Dedifferentiated amniotic fluid mesenchymal stem cell (primary cell): ENCODE results near the gene PLEKHM3.
"Not testable (repeated sequence)": the region's sequence is repeated elsewhere in the genome, so short reads cannot be mapped to it uniquely, and the experiment has no call there.

ENCODE experiments used
- DNase-seq: peaks from one replicate; pipeline ENCODE4 v3.0.0-alpha.2; 2016; ENCODE audit errors: extremely low spot score

PLEKHM3 gene

GRCh38 chr2:207825045-207825954 is 200.0 kb downstream of the PLEKHM3 start:
- no peak for DNase-seq

DNA sequence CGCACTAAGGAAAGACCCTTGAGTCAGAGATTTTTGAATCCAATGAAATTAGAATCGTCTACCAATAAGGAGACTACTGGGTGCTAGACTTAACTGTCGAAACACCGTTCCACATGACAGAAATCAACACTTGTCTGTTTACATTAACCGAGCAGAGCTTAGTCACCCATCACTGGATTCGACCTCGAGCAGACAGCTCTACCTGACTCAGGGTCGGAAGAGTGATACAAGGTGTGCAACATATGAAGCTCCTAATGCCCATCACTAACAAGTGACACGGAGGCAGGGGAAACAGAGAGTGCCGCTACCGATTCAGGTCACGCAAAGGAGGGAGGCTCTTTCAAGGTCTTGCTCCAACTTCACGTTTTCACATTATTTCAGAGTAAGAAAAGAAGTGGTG is 201.5 kb downstream of the PLEKHM3 start:
- DNase-seq, result no peak

GRCh38 chr2:207819839-207820784 is 205.2 kb downstream of the PLEKHM3 start:
- DNase-seq, result no peak

GRCh38 chr2:207819021-207819797 is 206.1 kb downstream of the PLEKHM3 start:
- no peak for DNase-seq

GRCh38 chr2:207816546-207816945 is 208.8 kb downstream of the PLEKHM3 start:
- DNase-seq, result no peak

DNA sequence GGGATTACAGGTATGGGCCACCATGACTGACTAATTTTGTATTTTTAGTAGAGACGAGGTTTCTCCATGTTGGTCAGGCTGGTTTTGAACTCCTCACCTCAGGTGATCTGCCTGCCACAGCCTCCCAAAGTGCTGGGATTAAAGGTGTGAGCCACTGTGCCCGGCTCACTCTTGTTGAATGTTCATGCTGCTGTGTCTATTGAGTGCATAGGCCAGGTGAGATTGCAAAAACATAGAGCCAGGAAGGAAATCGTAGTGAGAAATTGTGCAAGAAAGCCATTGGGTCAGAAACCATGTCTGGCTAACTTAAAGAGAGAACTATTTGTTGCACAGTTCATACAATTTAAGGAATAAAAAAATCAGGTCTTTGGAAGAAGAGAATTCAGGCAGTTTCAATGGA is 210.1 kb downstream of the PLEKHM3 start:
- no peak for DNase-seq

GRCh38 chr2:207813942-207814341 is 211.4 kb downstream of the PLEKHM3 start:
- no peak for DNase-seq

GRCh38 chr2:207813221-207813916 is 212.0 kb downstream of the PLEKHM3 start:
- no peak for DNase-seq

- no peak for DNase-seq
These were observed 212.6 kb downstream of the PLEKHM3 start for GRCh38 chr2:207812726-207813080.

- DNase-seq, result no peak
These were observed 213.1 kb downstream of the PLEKHM3 start for GRCh38 chr2:207812058-207812725.

DNA sequence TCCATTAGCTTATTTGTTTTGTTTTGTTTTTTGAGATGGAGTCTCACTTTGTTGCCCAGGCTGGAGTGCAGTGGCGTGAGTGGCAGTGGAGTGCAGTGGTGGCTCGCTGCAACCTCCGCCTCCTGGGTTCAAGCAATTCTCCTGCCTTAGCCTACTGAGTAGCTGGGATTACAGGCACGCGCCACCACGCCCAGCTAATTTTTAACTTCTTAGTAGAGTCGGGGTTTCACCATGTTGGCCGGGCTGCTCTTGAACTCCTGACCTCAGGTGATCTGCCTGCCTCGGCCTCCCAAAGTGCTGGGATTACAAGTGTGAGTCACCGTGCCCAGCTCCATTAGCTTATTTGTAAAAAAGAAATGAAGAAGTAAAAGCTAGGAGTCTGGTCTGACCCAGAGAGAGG is 213.7 kb downstream of the PLEKHM3 start:
- not testable (repeated sequence) for DNase-seq

DNA sequence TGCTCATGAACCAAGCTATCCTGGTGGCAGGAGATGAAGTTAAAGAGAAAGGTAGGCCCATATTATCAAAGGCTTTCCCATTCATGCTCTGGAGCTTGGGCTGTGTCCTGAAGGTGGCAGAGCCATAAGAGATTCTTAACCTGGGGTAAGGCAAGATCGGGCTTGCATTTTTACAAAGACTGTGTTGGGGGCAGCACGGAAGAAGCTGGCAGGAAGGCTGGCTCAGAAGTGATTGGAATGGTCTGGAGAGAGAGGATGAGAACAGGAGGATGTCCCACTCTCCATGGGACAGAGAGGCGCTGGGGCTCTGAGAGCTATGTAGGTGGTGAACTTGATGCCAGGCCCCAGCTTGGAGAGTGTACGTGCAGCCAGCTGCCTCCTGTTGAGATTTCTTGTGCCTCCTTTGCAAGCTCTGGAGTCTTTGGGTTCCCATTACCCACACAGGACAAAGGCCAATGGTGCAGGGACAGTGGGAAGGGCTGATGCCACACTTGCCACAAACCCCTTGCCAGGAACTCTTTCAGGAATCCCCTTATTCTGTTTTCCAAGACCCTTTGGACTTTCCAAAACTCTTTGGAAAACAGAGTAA is 215.0 kb downstream of the PLEKHM3 start:
- DNase-seq, result no peak

DNA sequence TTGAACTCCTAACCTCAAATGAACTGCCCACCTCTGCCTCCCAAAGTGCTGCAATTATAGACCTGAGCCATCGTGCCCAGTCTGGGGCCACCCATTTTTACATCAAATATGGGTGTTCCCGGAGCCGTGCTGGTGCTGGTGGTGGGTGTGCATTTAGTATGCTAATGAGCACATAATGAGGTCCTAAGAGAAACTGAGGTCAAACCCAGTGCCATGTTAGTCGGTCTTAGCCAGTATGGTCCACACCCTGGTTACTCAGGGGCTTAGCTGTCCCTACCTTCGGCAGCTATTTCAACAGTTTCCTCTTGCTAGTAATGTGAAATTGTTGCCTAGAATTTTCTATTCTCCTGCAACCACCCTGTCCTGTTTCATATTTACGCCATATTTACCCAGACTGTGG is 217.2 kb downstream of the PLEKHM3 start:
- DNase-seq, result no peak

DNA sequence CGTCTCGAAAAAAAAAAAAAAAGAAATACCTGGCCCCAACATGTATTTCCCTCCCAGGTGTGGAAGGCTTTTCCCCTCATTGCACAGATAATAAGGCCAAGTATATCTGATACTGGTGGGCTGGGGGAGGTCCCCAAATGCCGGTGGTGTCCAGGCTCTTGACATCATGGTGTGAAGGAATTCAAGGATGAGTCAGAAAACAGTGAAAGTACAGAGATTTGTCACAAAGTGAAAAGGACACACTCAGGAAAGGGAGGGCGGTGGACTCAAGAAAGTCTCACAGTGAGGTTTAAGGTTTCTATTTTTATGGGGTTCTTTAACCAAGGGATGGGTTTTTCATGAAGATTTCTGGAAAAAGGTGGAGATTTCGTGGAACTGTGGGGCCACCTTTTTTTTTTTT is 217.8 kb downstream of the PLEKHM3 start:
- no peak for DNase-seq

- DNase-seq, result no peak
These were observed 219.6 kb downstream of the PLEKHM3 start for GRCh38 chr2:207805566-207806226.

DNA sequence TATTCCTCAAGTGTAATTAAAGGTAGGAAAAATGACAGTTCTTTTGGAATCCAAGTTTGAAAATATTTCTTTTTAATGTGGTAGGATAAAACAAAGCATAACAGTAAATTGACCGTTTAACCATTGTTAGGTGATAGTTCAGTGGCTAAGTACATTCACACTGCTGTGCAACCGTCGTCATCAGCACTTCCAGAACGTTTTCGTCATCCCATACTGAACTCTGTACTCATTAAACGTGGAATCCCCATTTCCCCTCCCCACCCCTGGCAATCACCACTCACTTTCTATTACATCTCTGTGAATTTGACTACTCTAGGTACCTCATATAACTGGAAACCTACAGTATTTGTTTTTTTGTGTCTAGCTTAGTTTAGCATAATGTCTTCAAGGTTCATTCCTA is 222.7 kb downstream of the PLEKHM3 start:
- no peak for DNase-seq

- DNase-seq, result no peak
These were observed 224.1 kb downstream of the PLEKHM3 start for GRCh38 chr2:207801259-207801658.

GRCh38 chr2:207796585-207797350 is 228.6 kb downstream of the PLEKHM3 start:
- no peak for DNase-seq

DNA sequence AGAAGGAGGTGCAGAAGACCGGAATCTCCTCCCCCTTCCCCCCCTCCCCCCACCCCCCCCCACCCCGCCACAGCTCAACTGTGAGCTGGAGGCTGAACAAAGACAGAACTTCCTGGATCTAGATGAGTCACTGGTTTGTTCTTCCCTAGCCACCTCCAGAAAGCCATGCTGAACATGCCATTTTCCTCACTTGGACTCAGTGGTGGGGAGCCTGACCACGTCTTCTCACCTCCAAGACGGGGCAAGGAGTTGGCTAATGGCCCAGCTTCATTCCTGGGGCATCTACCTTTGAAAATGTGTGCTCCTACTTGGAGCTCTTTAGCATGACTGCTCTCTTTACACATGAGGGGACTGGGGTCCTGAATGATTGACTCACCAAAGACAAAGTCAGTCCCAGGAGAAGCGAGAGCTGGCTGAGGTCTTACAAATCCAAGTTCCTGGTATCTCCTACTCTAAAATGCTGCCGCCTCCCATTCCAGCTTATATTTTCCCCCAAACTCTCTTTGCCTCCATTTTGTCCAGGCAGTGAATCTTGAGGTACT is 233.0 kb downstream of the PLEKHM3 start:
- no peak for DNase-seq
